Measurements from ENCODE around the gene PARN. TPM values are rescaled to one million over a fixed set of nuclear protein-coding genes. Genes with fewer than 3 reads are reported as not detected.
"Not testable (repeated sequence)": the region's sequence is repeated elsewhere in the genome, so short reads cannot be mapped to it uniquely, and the experiment has no call there.

PARN gene
- total and polyA plus RNA-seq, 2 experiments from 2014 or later = 32.5 to 61.3 TPM

- H4K20me1 ChIP-seq (replicated peaks; ENCODE audit: insufficient read depth) = peaks cover 23% of the 10 kb centered on the region
- Mint-ChIP-seq H3K27ac (peak overlapping the region; percentile 97), H3K36me3 (ENCODE audit: low read depth) (peaks cover 50% of the 10 kb centered on the region), H3K4me1 (peaks cover 54% of the 10 kb centered on the region), H3K4me3 (peak overlapping the region; percentile 57)
- peaks cover 18% of the 10 kb centered on the region for H3F3A ChIP-seq (replicated peaks; ENCODE audit: low read depth)
- peaks cover 42% of the 10 kb centered on the region for H3K4me1 ChIP-seq (ENCODE audit: insufficient read depth)
- not testable (repeated sequence) for H3K27me3 Mint-ChIP-seq (ENCODE audit: insufficient read depth, low read depth, poor library complexity); H3K9me3 Mint-ChIP-seq; H3K27me3 ChIP-seq (ENCODE audit: insufficient read depth); H2AFZ ChIP-seq; H3K36me3 ChIP-seq (ENCODE audit: insufficient read depth); ATAC-seq; H3K9me2 ChIP-seq (ENCODE audit: insufficient read depth); DNase-seq (ENCODE audit: low spot score)
- H3K79me2 ChIP-seq (replicated peaks; ENCODE audit: insufficient read depth) = peaks cover 76% of the 10 kb centered on the region
- peak overlapping the region; percentile 78 for H3K4me3 ChIP-seq
- peak overlapping the region; percentile 68 for H3K4me2 ChIP-seq
- peak overlapping the region; percentile 99 for H3K27ac ChIP-seq (ENCODE audit: low read depth)
These were observed 6.8 kb upstream of the PARN start for GRCh38 chr16:14636951-14637240.

- not testable (repeated sequence) for H3K9me3 Mint-ChIP-seq; H2AFZ ChIP-seq; ATAC-seq; H3K27me3 ChIP-seq (ENCODE audit: insufficient read depth); H3K36me3 ChIP-seq (ENCODE audit: insufficient read depth); H3K27me3 Mint-ChIP-seq (ENCODE audit: insufficient read depth, low read depth, poor library complexity); H3K9me2 ChIP-seq (ENCODE audit: insufficient read depth)
- peaks cover 50% of the 10 kb centered on the region for H3K36me3 Mint-ChIP-seq (ENCODE audit: low read depth)
- peak; percentile 35 for DNase-seq (ENCODE audit: low spot score)
- Histone ChIP-seq H3K79me2 (replicated peaks; ENCODE audit: insufficient read depth) (peaks cover 70% of the 10 kb centered on the region), H3K4me2 (peak overlapping the region; percentile 90), H3F3A (replicated peaks; ENCODE audit: low read depth) (peaks cover 18% of the 10 kb centered on the region), H4K20me1 (replicated peaks; ENCODE audit: insufficient read depth) (peaks cover 19% of the 10 kb centered on the region), H3K27ac (ENCODE audit: low read depth) (peak overlapping the region; percentile 99), H3K4me1 (ENCODE audit: insufficient read depth) (peaks cover 36% of the 10 kb centered on the region), H3K4me3 (peak overlapping the region; percentile 78)
- peak overlapping the region; percentile 57 for H3K4me3 Mint-ChIP-seq
- peaks cover 53% of the 10 kb centered on the region for H3K4me1 Mint-ChIP-seq
- H3K27ac Mint-ChIP-seq = peak overlapping the region; percentile 97
These were observed 6.3 kb upstream of the PARN start for GRCh38 chr16:14636179-14636950.

- peak overlapping the region; percentile 99 for H3K4me3 Mint-ChIP-seq
- Histone ChIP-seq H3K9me2 (ENCODE audit: insufficient read depth) (no peaks in the 10 kb centered on the region), H3F3A (replicated peaks; ENCODE audit: low read depth) (peaks cover 21% of the 10 kb centered on the region), H3K27me3 (ENCODE audit: insufficient read depth) (no peaks in the 10 kb centered on the region), H2AFZ (no peak overlapping the region), H3K4me1 (ENCODE audit: insufficient read depth) (peaks cover 34% of the 10 kb centered on the region), H3K79me2 (replicated peaks; ENCODE audit: insufficient read depth) (peaks cover 62% of the 10 kb centered on the region), H3K27ac (ENCODE audit: low read depth) (peak overlapping the region; percentile 99), H3K4me3 (peak overlapping the region; percentile 78), H3K4me2 (peak overlapping the region; percentile 90), H3K36me3 (ENCODE audit: insufficient read depth) (0 out of 2 replicates have a peak, but pooled peaks cover 8% of the 10 kb centered on the region), H4K20me1 (replicated peaks; ENCODE audit: insufficient read depth) (peaks cover 12% of the 10 kb centered on the region)
- H3K9me3 Mint-ChIP-seq = no peaks in the 10 kb centered on the region
- peaks cover 46% of the 10 kb centered on the region for H3K4me1 Mint-ChIP-seq
- peaks cover 44% of the 10 kb centered on the region for H3K36me3 Mint-ChIP-seq (ENCODE audit: low read depth)
- peak overlapping the region; percentile 97 for H3K27ac Mint-ChIP-seq
- ATAC-seq (peak; percentile 7), DNase-seq (ENCODE audit: low spot score) (peak; percentile 60)
- H3K27me3 Mint-ChIP-seq (ENCODE audit: insufficient read depth, low read depth, poor library complexity) = peaks cover 6% of the 10 kb centered on the region
- TF ChIP-seq JUNB (IDR thresholded peaks at IDR 0.05; ENCODE audit: unreplicated experiment) = no peak
- no peak for TF ChIP-seq ZNF331 (CRISPR knock-in tag; IDR thresholded peaks at IDR 0.05; ENCODE audit: low read depth)
- TF ChIP-seq EZH2phosphoT487 (IDR thresholded peaks at IDR 0.05; ENCODE audit: unreplicated experiment) = no peak
- TF ChIP-seq CREB1 (CRISPR knock-in tag; IDR thresholded peaks at IDR 0.05; ENCODE audit: low read depth) = no peak
- TF ChIP-seq POLR2AphosphoS5 (IDR thresholded peaks at IDR 0.05; ENCODE audit: low read depth) = no peak
- no peak for TF ChIP-seq NANOG (IDR thresholded peaks at IDR 0.05; ENCODE audit: borderline replicate concordance)
- no peak for TF ChIP-seq CTCF (conservative IDR thresholded peaks at IDR 0.05; ENCODE audit: low read depth in 2 of 2)
- no peak for TF ChIP-seq ZNF114 (CRISPR knock-in tag; IDR thresholded peaks at IDR 0.05)
These were observed 5.5 kb upstream of the PARN start for GRCh38 chr16:14635395-14636165.

Data from GM23338 (cell line).